GM23338 (cell line): ENCODE results near the gene ACOX1. TPM values are rescaled to one million over a fixed set of nuclear protein-coding genes. Genes with fewer than 3 reads are reported as not detected.

Experiments
- ATAC-seq: fragments of 200-7000 bp; cut with Tn5 transposase; 3 replicates; pipeline ENCODE4 v1.9.1; 2020
- DNase-seq: peaks from one replicate; pipeline ENCODE4 v3.0.0-alpha.2; 2015; ENCODE audit warnings: low spot score
- H2AFZ ChIP-seq: fragments of 200-600 bp; sonication (generic); 2 replicates; pipeline ENCODE4 v1.8.0; 2016; ENCODE audit warnings: antibody characterized with exemption, mild to moderate bottlenecking, moderate library complexity
- H3F3A ChIP-seq: fragments of 200-600 bp; sonication (generic); replicated peaks from 2 replicates; pipeline ENCODE4 v1.8.0; 2017; ENCODE audit warnings: antibody characterized with exemption, mixed run types, low read depth
- H3K27ac ChIP-seq: fragments of 200-600 bp; sonication (generic); 2 replicates; pipeline ENCODE4 v1.6.1; 2016; ENCODE audit warnings: low read depth
- H3K27me3 ChIP-seq: fragments of 200-600 bp; sonication (generic); 2 replicates; pipeline ENCODE4 v1.8.0; 2016; ENCODE audit warnings: mild to moderate bottlenecking, mixed run types, moderate library complexity; ENCODE audit not compliant: insufficient read depth
- H3K36me3 ChIP-seq: fragments of 200-600 bp; sonication (generic); 2 replicates; pipeline ENCODE4 v1.8.0; 2016; ENCODE audit warnings: mild to moderate bottlenecking; ENCODE audit not compliant: insufficient read depth
- H3K4me1 ChIP-seq: fragments of 200-600 bp; sonication (generic); 2 replicates; pipeline ENCODE4 v1.8.0; 2016; ENCODE audit warnings: mild to moderate bottlenecking, moderate library complexity; ENCODE audit not compliant: insufficient read depth
- H3K4me2 ChIP-seq: fragments of 200-600 bp; sonication (generic); 2 replicates; pipeline ENCODE4 v1.7.1; 2017; ENCODE audit warnings: mixed run types
- H3K4me3 ChIP-seq: fragments of 200-600 bp; sonication (generic); 2 replicates; pipeline ENCODE4 v1.6.1; 2016; ENCODE audit warnings: mixed run types
- H3K79me2 ChIP-seq: fragments of 200-600 bp; sonication (generic); replicated peaks from 2 replicates; pipeline ENCODE4 v1.8.0; 2017; ENCODE audit warnings: mild to moderate bottlenecking; ENCODE audit not compliant: insufficient read depth
- H3K9me2 ChIP-seq: fragments of 200-600 bp; sonication (generic); 2 replicates; pipeline ENCODE4 v1.8.0; 2017; ENCODE audit not compliant: insufficient read depth
- H4K20me1 ChIP-seq: fragments of 200-600 bp; sonication (generic); replicated peaks from 2 replicates; pipeline ENCODE4 v1.8.0; 2017; ENCODE audit warnings: mild to moderate bottlenecking; ENCODE audit not compliant: insufficient read depth
- H3K27ac Mint-ChIP-seq: 2 replicates; pipeline ENCODE4 v1.8.0; 2020; ENCODE audit warnings: inconsistent platforms, mild to moderate bottlenecking, moderate library complexity, mixed read lengths
- H3K27me3 Mint-ChIP-seq: 3 replicates; pipeline ENCODE4 v1.8.0; 2022; ENCODE audit warnings: low read depth, mild to moderate bottlenecking, moderate library complexity, mixed read lengths, inconsistent platforms; ENCODE audit not compliant: insufficient read depth, poor library complexity
- H3K36me3 Mint-ChIP-seq: 3 replicates; pipeline ENCODE4 v1.8.0; 2021; ENCODE audit warnings: low read depth, mild to moderate bottlenecking, inconsistent platforms, moderate library complexity, mixed read lengths
- H3K4me1 Mint-ChIP-seq: 3 replicates; pipeline ENCODE4 v1.8.0; 2020; ENCODE audit warnings: mild to moderate bottlenecking, inconsistent platforms, mixed read lengths
- H3K4me3 Mint-ChIP-seq: 3 replicates; pipeline ENCODE4 v1.8.0; 2021; ENCODE audit warnings: moderate library complexity, mild to moderate bottlenecking, inconsistent platforms, mixed read lengths
- H3K9me3 Mint-ChIP-seq: 3 replicates; pipeline ENCODE4 v1.8.0; 2020; ENCODE audit warnings: moderate library complexity, mild to moderate bottlenecking, inconsistent platforms, mixed read lengths
- CREB1 ChIP-seq: fragments of 250-450 bp; sonication (Bioruptor Pico); IDR thresholded peaks from 2 replicates; pipeline ENCODE4 v1.5.0; 2020; ENCODE audit warnings: low read depth, mild to moderate bottlenecking, moderate library complexity
- EZH2 ChIP-seq: fragments of 200-600 bp; sonication (generic); IDR thresholded peaks from one replicate; pipeline ENCODE4 v1.8.0; 2017; ENCODE audit warnings: antibody characterized with exemption, mild to moderate bottlenecking, low read depth; ENCODE audit not compliant: unreplicated experiment
- EZH2phosphoT487 ChIP-seq: fragments of 200-600 bp; sonication (generic); IDR thresholded peaks from one replicate; pipeline ENCODE4 v1.8.1; 2018; ENCODE audit warnings: antibody characterized with exemption; ENCODE audit not compliant: unreplicated experiment
- JUNB ChIP-seq: IDR thresholded peaks from one replicate; pipeline ENCODE4 v1.6.1; 2016; ENCODE audit warnings: antibody characterized with exemption; ENCODE audit not compliant: unreplicated experiment
- NANOG ChIP-seq: IDR thresholded peaks from 2 replicates; pipeline ENCODE4 v1.6.1; 2016; ENCODE audit warnings: antibody characterized with exemption, borderline replicate concordance
- POLR2AphosphoS5 ChIP-seq: IDR thresholded peaks from 2 replicates; pipeline ENCODE4 v1.6.1; 2016; ENCODE audit warnings: antibody characterized with exemption, low read depth
- STAT1 ChIP-seq: IDR thresholded peaks from one replicate; pipeline ENCODE4 v1.6.1; 2016; ENCODE audit warnings: antibody characterized with exemption; ENCODE audit not compliant: unreplicated experiment
- ZNF114 ChIP-seq: fragments of 250-450 bp; sonication (Bioruptor Pico); IDR thresholded peaks from 2 replicates; pipeline ENCODE4 v1.5.0; 2020; ENCODE audit warnings: mild to moderate bottlenecking, moderate library complexity
- ZNF331 ChIP-seq: fragments of 250-450 bp; sonication (Bioruptor Pico); IDR thresholded peaks from 2 replicates; pipeline ENCODE4 v1.5.0; 2020; ENCODE audit warnings: low read depth, mild to moderate bottlenecking, moderate library complexity
- polyA plus RNA-seq: library from polyadenylated mRNA; unstranded; fragments of >200 nt; fragmentation: Nextera tagmentation; extraction: Ambion mirVana; gene quantifications from 2 replicates; pipeline ENCODE4 v1.2.1, GENCODE V29; 2016
- total RNA-seq: library from RNA; depleted of rRNA; stranded (reverse); fragments of >200 nt; shearing (Covaris generic); gene quantifications from 2 replicates; pipeline ENCODE4 v1.2.3, GENCODE V29; 2014
- TF ChIP-seq, protein P1 (sequence below): IDR thresholded peaks from one replicate; pipeline ENCODE4 v1.6.1; 2018; ENCODE audit warnings: antibody characterized with exemption; ENCODE audit not compliant: unreplicated experiment
- TF ChIP-seq, protein P2 (sequence below): fragments of 250-450 bp; sonication (Bioruptor Pico); IDR thresholded peaks from 2 replicates; pipeline ENCODE4 v1.5.0; 2020; ENCODE audit warnings: mild to moderate bottlenecking, moderate library complexity
- TF ChIP-seq, protein P3 (sequence below), 2 experiments: fragments of 200-600 bp in 1 of 2; sonication (generic) in 1 of 2; conservative IDR thresholded peaks; 2 replicates each; pipeline versions ENCODE4 v1.5.1 to v1.6.1; 2016 to 2017; ENCODE audit warnings: antibody characterized with exemption in 2 of 2, low read depth in 2 of 2, mild to moderate bottlenecking in 2 of 2, moderate library complexity in 1 of 2
- TF ChIP-seq, protein P4 (sequence below): IDR thresholded peaks from 2 replicates; pipeline ENCODE4 v1.6.1; 2016; ENCODE audit warnings: antibody characterized with exemption

ACOX1 gene
- total and polyA plus RNA-seq, 2 experiments from 2014 or later = 12.8 to 32.9 TPM

DNA sequence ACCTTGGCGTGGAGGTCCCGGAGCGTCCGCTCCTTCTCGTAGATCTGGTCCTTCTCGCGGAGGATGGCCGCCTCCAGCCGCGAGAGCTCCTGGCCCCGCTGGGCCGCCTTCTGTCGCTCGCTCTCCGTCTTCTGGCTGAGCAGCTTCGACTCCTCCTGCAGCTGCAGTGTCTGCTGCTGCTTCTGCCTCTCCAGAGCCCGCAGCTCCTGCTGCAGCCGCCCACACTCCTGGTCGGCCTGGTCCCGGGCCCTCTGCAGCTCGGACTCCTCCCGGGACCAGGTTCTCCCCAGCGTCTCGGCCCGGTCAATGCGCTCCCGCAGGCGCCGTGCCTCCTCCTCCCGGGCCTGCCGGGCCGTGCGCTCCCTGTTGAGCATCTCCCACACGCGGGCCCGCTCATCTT, 29.2 kb upstream of the ACOX1 start:
- Histone ChIP-seq H4K20me1 (no peaks in the 10 kb centered on the region), H3F3A (0 out of 2 replicates have a peak, but pooled peaks cover 3% of the 10 kb centered on the region), H3K4me3 (no peak overlapping the region), H3K4me1 (no peaks in the 10 kb centered on the region), H3K36me3 (no peaks in the 10 kb centered on the region), H3K4me2 (no peak overlapping the region), H3K27ac (no peak overlapping the region), H2AFZ (no peak overlapping the region), H3K79me2 (no peaks in the 10 kb centered on the region), H3K27me3 (no peaks in the 10 kb centered on the region), H3K9me2 (no peaks in the 10 kb centered on the region)
- no peak overlapping the region for H3K27ac Mint-ChIP-seq
- ATAC-seq (no peak), DNase-seq (no peak)
- peaks cover 3% of the 10 kb centered on the region for H3K36me3 Mint-ChIP-seq
- no peaks in the 10 kb centered on the region; the same call in none of the 3 replicates for H3K9me3 Mint-ChIP-seq
- H3K4me1 Mint-ChIP-seq = peaks cover 2% of the 10 kb centered on the region
- no peak overlapping the region for H3K4me3 Mint-ChIP-seq
- TF ChIP-seq CREB1 (CRISPR knock-in tag) = no peak
- TF ChIP-seq JUNB = no peak
- TF ChIP-seq, protein P1, sequence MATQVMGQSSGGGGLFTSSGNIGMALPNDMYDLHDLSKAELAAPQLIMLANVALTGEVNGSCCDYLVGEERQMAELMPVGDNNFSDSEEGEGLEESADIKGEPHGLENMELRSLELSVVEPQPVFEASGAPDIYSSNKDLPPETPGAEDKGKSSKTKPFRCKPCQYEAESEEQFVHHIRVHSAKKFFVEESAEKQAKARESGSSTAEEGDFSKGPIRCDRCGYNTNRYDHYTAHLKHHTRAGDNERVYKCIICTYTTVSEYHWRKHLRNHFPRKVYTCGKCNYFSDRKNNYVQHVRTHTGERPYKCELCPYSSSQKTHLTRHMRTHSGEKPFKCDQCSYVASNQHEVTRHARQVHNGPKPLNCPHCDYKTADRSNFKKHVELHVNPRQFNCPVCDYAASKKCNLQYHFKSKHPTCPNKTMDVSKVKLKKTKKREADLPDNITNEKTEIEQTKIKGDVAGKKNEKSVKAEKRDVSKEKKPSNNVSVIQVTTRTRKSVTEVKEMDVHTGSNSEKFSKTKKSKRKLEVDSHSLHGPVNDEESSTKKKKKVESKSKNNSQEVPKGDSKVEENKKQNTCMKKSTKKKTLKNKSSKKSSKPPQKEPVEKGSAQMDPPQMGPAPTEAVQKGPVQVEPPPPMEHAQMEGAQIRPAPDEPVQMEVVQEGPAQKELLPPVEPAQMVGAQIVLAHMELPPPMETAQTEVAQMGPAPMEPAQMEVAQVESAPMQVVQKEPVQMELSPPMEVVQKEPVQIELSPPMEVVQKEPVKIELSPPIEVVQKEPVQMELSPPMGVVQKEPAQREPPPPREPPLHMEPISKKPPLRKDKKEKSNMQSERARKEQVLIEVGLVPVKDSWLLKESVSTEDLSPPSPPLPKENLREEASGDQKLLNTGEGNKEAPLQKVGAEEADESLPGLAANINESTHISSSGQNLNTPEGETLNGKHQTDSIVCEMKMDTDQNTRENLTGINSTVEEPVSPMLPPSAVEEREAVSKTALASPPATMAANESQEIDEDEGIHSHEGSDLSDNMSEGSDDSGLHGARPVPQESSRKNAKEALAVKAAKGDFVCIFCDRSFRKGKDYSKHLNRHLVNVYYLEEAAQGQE = no peak
- TF ChIP-seq, protein P2, sequence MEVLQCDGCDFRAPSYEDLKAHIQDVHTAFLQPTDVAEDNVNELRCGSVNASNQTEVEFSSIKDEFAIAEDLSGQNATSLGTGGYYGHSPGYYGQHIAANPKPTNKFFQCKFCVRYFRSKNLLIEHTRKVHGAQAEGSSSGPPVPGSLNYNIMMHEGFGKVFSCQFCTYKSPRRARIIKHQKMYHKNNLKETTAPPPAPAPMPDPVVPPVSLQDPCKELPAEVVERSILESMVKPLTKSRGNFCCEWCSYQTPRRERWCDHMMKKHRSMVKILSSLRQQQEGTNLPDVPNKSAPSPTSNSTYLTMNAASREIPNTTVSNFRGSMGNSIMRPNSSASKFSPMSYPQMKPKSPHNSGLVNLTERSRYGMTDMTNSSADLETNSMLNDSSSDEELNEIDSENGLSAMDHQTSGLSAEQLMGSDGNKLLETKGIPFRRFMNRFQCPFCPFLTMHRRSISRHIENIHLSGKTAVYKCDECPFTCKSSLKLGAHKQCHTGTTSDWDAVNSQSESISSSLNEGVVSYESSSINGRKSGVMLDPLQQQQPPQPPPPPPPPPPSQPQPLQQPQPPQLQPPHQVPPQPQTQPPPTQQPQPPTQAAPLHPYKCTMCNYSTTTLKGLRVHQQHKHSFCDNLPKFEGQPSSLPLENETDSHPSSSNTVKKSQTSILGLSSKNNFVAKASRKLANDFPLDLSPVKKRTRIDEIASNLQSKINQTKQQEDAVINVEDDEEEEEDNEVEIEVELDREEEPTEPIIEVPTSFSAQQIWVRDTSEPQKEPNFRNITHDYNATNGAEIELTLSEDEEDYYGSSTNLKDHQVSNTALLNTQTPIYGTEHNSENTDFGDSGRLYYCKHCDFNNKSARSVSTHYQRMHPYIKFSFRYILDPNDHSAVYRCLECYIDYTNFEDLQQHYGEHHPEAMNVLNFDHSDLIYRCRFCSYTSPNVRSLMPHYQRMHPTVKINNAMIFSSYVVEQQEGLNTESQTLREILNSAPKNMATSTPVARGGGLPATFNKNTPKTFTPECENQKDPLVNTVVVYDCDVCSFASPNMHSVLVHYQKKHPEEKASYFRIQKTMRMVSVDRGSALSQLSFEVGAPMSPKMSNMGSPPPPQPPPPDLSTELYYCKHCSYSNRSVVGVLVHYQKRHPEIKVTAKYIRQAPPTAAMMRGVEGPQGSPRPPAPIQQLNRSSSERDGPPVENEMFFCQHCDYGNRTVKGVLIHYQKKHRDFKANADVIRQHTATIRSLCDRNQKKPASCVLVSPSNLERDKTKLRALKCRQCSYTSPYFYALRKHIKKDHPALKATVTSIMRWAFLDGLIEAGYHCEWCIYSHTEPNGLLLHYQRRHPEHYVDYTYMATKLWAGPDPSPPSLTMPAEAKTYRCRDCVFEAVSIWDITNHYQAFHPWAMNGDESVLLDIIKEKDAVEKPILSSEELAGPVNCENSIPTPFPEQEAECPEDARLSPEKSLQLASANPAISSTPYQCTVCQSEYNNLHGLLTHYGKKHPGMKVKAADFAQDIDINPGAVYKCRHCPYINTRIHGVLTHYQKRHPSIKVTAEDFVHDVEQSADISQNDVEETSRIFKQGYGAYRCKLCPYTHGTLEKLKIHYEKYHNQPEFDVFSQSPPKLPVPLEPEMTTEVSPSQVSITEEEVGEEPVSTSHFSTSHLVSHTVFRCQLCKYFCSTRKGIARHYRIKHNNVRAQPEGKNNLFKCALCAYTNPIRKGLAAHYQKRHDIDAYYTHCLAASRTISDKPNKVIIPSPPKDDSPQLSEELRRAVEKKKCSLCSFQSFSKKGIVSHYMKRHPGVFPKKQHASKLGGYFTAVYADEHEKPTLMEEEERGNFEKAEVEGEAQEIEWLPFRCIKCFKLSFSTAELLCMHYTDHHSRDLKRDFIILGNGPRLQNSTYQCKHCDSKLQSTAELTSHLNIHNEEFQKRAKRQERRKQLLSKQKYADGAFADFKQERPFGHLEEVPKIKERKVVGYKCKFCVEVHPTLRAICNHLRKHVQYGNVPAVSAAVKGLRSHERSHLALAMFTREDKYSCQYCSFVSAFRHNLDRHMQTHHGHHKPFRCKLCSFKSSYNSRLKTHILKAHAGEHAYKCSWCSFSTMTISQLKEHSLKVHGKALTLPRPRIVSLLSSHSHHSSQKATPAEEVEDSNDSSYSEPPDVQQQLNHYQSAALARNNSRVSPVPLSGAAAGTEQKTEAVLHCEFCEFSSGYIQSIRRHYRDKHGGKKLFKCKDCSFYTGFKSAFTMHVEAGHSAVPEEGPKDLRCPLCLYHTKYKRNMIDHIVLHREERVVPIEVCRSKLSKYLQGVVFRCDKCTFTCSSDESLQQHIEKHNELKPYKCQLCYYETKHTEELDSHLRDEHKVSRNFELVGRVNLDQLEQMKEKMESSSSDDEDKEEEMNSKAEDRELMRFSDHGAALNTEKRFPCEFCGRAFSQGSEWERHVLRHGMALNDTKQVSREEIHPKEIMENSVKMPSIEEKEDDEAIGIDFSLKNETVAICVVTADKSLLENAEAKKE (CRISPR knock-in tag) = no peak
- TF ChIP-seq EZH2phosphoT487 = no peak
- no peak for TF ChIP-seq NANOG
- no peak for TF ChIP-seq ZNF114 (CRISPR knock-in tag)
- TF ChIP-seq, protein P3, sequence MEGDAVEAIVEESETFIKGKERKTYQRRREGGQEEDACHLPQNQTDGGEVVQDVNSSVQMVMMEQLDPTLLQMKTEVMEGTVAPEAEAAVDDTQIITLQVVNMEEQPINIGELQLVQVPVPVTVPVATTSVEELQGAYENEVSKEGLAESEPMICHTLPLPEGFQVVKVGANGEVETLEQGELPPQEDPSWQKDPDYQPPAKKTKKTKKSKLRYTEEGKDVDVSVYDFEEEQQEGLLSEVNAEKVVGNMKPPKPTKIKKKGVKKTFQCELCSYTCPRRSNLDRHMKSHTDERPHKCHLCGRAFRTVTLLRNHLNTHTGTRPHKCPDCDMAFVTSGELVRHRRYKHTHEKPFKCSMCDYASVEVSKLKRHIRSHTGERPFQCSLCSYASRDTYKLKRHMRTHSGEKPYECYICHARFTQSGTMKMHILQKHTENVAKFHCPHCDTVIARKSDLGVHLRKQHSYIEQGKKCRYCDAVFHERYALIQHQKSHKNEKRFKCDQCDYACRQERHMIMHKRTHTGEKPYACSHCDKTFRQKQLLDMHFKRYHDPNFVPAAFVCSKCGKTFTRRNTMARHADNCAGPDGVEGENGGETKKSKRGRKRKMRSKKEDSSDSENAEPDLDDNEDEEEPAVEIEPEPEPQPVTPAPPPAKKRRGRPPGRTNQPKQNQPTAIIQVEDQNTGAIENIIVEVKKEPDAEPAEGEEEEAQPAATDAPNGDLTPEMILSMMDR (conservative IDR thresholded peaks at IDR 0.05; ENCODE audit: low read depth in 2 of 2) = no peak
- no peak for TF ChIP-seq ZNF331
- TF ChIP-seq EZH2 = no peak
- TF ChIP-seq POLR2AphosphoS5 = no peak
- TF ChIP-seq, protein P4, sequence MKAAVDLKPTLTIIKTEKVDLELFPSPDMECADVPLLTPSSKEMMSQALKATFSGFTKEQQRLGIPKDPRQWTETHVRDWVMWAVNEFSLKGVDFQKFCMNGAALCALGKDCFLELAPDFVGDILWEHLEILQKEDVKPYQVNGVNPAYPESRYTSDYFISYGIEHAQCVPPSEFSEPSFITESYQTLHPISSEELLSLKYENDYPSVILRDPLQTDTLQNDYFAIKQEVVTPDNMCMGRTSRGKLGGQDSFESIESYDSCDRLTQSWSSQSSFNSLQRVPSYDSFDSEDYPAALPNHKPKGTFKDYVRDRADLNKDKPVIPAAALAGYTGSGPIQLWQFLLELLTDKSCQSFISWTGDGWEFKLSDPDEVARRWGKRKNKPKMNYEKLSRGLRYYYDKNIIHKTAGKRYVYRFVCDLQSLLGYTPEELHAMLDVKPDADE = no peak
- TF ChIP-seq STAT1 = no peak
- H3K27me3 Mint-ChIP-seq = peaks cover 10% of the 10 kb centered on the region
